Mesenchymal stem cell (in vitro differentiated cells and primary cell): ENCODE results near the gene CXorf49B.
A peak's percentile ranks its signal among the peaks of the same experiment; 100 is the strongest.
"Not testable (repeated sequence)": the region's sequence is repeated elsewhere in the genome, so short reads cannot be mapped to it uniquely, and the experiment has no call there.

ENCODE experiments used
- DNase-seq: peaks from one replicate; pipeline ENCODE4 v3.0.0-alpha.2; 2013
- H2AFZ ChIP-seq: one replicate; pipeline ENCODE4 v1.6.1; 2013; ENCODE audit warnings: low read depth, mild to moderate bottlenecking, control low read depth, inconsistent platforms, low read length, moderate library complexity
- H2AK5ac ChIP-seq: 2 replicates; pipeline ENCODE4 v1.6.1; 2013; ENCODE audit warnings: low read length, moderate library complexity, mild to moderate bottlenecking, inconsistent platforms; ENCODE audit not compliant: severe bottlenecking
- H2BK120ac ChIP-seq: one replicate; pipeline ENCODE4 v1.6.1; 2013; ENCODE audit warnings: low read depth, mild to moderate bottlenecking, inconsistent platforms, low read length, moderate library complexity
- H2BK12ac ChIP-seq, 2 experiments: one replicate each; pipeline ENCODE4 v1.6.1; 2013; ENCODE audit warnings: inconsistent platforms in 2 of 2, low read length in 2 of 2, mild to moderate bottlenecking in 2 of 2, moderate library complexity in 2 of 2, control low read depth in 1 of 2
- H2BK15ac ChIP-seq: one replicate; pipeline ENCODE4 v1.6.1; 2013; ENCODE audit warnings: mild to moderate bottlenecking, low read depth, inconsistent platforms; ENCODE audit not compliant: poor library complexity, severe bottlenecking
- H2BK5ac ChIP-seq: 2 replicates; pipeline ENCODE4 v1.6.1; 2013; ENCODE audit warnings: low read depth, mild to moderate bottlenecking, low read length, control low read depth, inconsistent platforms; ENCODE audit not compliant: poor library complexity, severe bottlenecking
- H3K14ac ChIP-seq, 2 experiments: one replicate each; pipeline ENCODE4 v1.6.1; 2013; ENCODE audit warnings: inconsistent platforms in 2 of 2, low read length in 2 of 2, control low read depth in 1 of 2, mild to moderate bottlenecking in 1 of 2, moderate library complexity in 1 of 2
- H3K18ac ChIP-seq, 2 experiments: one replicate each; pipeline ENCODE4 v1.6.1; 2013; ENCODE audit warnings: inconsistent platforms in 2 of 2, low read length in 2 of 2, control low read depth in 1 of 2, low read depth in 1 of 2, mild to moderate bottlenecking in 1 of 2
- H3K23ac ChIP-seq, 2 experiments: one replicate each; pipeline ENCODE4 v1.6.1; 2013; ENCODE audit warnings: inconsistent platforms in 2 of 2, low read length in 2 of 2, mild to moderate bottlenecking in 2 of 2, moderate library complexity in 2 of 2, control low read depth in 1 of 2
- H3K27ac ChIP-seq: 2 replicates; pipeline ENCODE4 v1.5.1; 2013; ENCODE audit warnings: mild to moderate bottlenecking, moderate library complexity, low read length, control low read depth, inconsistent platforms; ENCODE audit not compliant: poor library complexity, severe bottlenecking
- H3K27me3 ChIP-seq, 2 experiments: 2 replicates each; pipeline versions ENCODE4 v1.6.1 to v1.7.0; 2013; ENCODE audit warnings: low read length in 2 of 2, mild to moderate bottlenecking in 2 of 2, moderate library complexity in 2 of 2, control low read depth in 1 of 2, inconsistent platforms in 1 of 2; ENCODE audit not compliant: control insufficient read depth in 1 of 2, insufficient read depth in 1 of 2
- H3K36me3 ChIP-seq, 2 experiments: 2 replicates each; pipeline versions ENCODE4 v1.6.1 to v1.7.0; 2013; ENCODE audit warnings: low read length in 2 of 2, control low read depth in 1 of 2, inconsistent platforms in 1 of 2, low read depth in 1 of 2, mild to moderate bottlenecking in 1 of 2; ENCODE audit not compliant: insufficient read depth in 2 of 2, control insufficient read depth in 1 of 2
- H3K4ac ChIP-seq, 2 experiments: one replicate each; pipeline ENCODE4 v1.6.1; 2013; ENCODE audit warnings: inconsistent platforms in 2 of 2, low read length in 2 of 2, mild to moderate bottlenecking in 2 of 2, moderate library complexity in 2 of 2, control low read depth in 1 of 2, low read depth in 1 of 2
- H3K4me1 ChIP-seq: 2 replicates; pipeline ENCODE4 v1.6.1; 2013; ENCODE audit warnings: low read depth, low read length, control low read depth; ENCODE audit not compliant: control insufficient read depth, insufficient read depth
- H3K4me2 ChIP-seq: 2 replicates; pipeline ENCODE4 v1.6.1; 2013; ENCODE audit warnings: low read length, mild to moderate bottlenecking, inconsistent platforms; ENCODE audit not compliant: poor library complexity, severe bottlenecking
- H3K4me3 ChIP-seq, 2 experiments: 2 replicates each; pipeline versions ENCODE4 v1.5.1 to v1.7.0; 2013; ENCODE audit warnings: low read length in 2 of 2, mild to moderate bottlenecking in 2 of 2, control low read depth in 1 of 2, low read depth in 1 of 2; ENCODE audit not compliant: insufficient read depth in 1 of 2
- H3K79me1 ChIP-seq: replicated peaks from 2 replicates; pipeline ENCODE4 v1.6.1; 2013; ENCODE audit warnings: mild to moderate bottlenecking, control low read depth, low read length, inconsistent platforms; ENCODE audit not compliant: poor library complexity, severe bottlenecking
- H3K9ac ChIP-seq: 2 replicates; pipeline ENCODE4 v1.7.0; 2013; ENCODE audit warnings: mild to moderate bottlenecking, low read length, moderate library complexity
- H3K9me3 ChIP-seq: 2 replicates; pipeline ENCODE4 v1.7.0; 2013; ENCODE audit warnings: mild to moderate bottlenecking, low read length; ENCODE audit not compliant: control insufficient read depth
- H4K8ac ChIP-seq: one replicate; pipeline ENCODE4 v1.6.1; 2013; ENCODE audit warnings: inconsistent platforms, mild to moderate bottlenecking, low read length, moderate library complexity
- H4K91ac ChIP-seq: one replicate; pipeline ENCODE4 v1.6.1; 2013; ENCODE audit warnings: mild to moderate bottlenecking, low read length, inconsistent platforms
- WGBS: methylation state at CpG from one replicate; pipeline ENCODE4 v1.1.7; 2013; ENCODE audit warnings: mixed read lengths; 5-methylcytosine and 5-hydroxymethylcytosine counted together

CXorf49B gene

GRCh38 chrX:71806450-71806849, 43.3 kb downstream of the CXorf49B start:
- H2AK5ac ChIP-seq, H3K4me1 ChIP-seq, H3K36me3 ChIP-seq, H2BK120ac ChIP-seq, H3K14ac ChIP-seq, H2AFZ ChIP-seq, H3K27ac ChIP-seq, DNase-seq, H3K9ac ChIP-seq, H2BK5ac ChIP-seq, H3K4me3 ChIP-seq, H3K23ac ChIP-seq, H2BK12ac ChIP-seq, H3K4me2 ChIP-seq, H4K91ac ChIP-seq, H3K18ac ChIP-seq, H3K9me3 ChIP-seq, H2BK15ac ChIP-seq, H4K8ac ChIP-seq, H3K4ac ChIP-seq, H3K79me1 ChIP-seq: not testable (repeated sequence)
- WGBS = no CpG with 5 or more reads among the region's 5 CpGs
- peaks cover 0 to 29% of the 10 kb centered on the region in 2 experiments for H3K27me3 ChIP-seq

GRCh38 chrX:71809886-71810285, 46.7 kb downstream of the CXorf49B start:
- H2BK12ac ChIP-seq = no peak overlapping the region
- 89% methylated on average over 4 of the region's 10 CpGs for WGBS

GRCh38 chrX:71814123-71814912, 51.2 kb downstream of the CXorf49B start:
- H2AK5ac ChIP-seq = no peak overlapping the region
- no peak overlapping the region for H4K8ac ChIP-seq
- H3K4me2 ChIP-seq = no peak overlapping the region
- H3K4me1 ChIP-seq = no peaks in the 10 kb centered on the region
- DNase-seq = no peak
- H2BK12ac ChIP-seq = no peak overlapping the region
- H2AFZ ChIP-seq = no peak overlapping the region
- no peak overlapping the region for H2BK5ac ChIP-seq
- H2BK15ac ChIP-seq = no peak overlapping the region
- H3K36me3 ChIP-seq = no peaks in the 10 kb centered on the region
- no peaks in the 10 kb centered on the region for H3K79me1 ChIP-seq
- no peak overlapping the region for H2BK120ac ChIP-seq
- 90% methylated on average over 17 of the region's 25 CpGs for WGBS
- H3K9ac ChIP-seq = no peak overlapping the region
- H3K27me3 ChIP-seq = peaks cover 0 to 52% of the 10 kb centered on the region in 2 experiments
- H3K4me3 ChIP-seq = no peak overlapping the region
- H3K18ac ChIP-seq = no peak overlapping the region
- no peak overlapping the region for H3K14ac ChIP-seq
- no peak overlapping the region for H3K4ac ChIP-seq
- peaks cover 10% of the 10 kb centered on the region for H3K9me3 ChIP-seq
- no peak overlapping the region for H4K91ac ChIP-seq
- H3K23ac ChIP-seq = no peak overlapping the region
- no peak overlapping the region for H3K27ac ChIP-seq

More at GRCh38 chrX:71809886-71810285, 46.7 kb downstream of the CXorf49B start:
- H4K8ac ChIP-seq = no peak overlapping the region
- H4K91ac ChIP-seq = no peak overlapping the region
- no peak overlapping the region for H2BK15ac ChIP-seq
- H3K18ac ChIP-seq = no peak overlapping the region
- H3K4me3 ChIP-seq = no peak overlapping the region
- H3K9me3 ChIP-seq = peaks cover 10% of the 10 kb centered on the region
- H3K36me3 ChIP-seq = no peaks in the 10 kb centered on the region
- H3K27me3 ChIP-seq = peaks cover 0 to 39% of the 10 kb centered on the region in 2 experiments
- H3K4ac ChIP-seq = no peak overlapping the region
- H2AK5ac ChIP-seq = no peak overlapping the region
- no peak overlapping the region for H3K27ac ChIP-seq
- no peak overlapping the region for H3K14ac ChIP-seq
- H3K9ac ChIP-seq = no peak overlapping the region
- no peak overlapping the region for H2BK120ac ChIP-seq
- no peak overlapping the region for H3K4me2 ChIP-seq
- H3K23ac ChIP-seq = no peak overlapping the region
- H2AFZ ChIP-seq = no peak overlapping the region
- no peak for DNase-seq
- no peak overlapping the region for H2BK5ac ChIP-seq
- no peaks in the 10 kb centered on the region for H3K4me1 ChIP-seq
- H3K79me1 ChIP-seq = no peaks in the 10 kb centered on the region

GRCh38 chrX:71815121-71815905, 52.2 kb downstream of the CXorf49B start:
- Histone ChIP-seq H4K8ac (no peak overlapping the region), H2BK12ac (no peak overlapping the region), H3K23ac (no peak overlapping the region), H2AK5ac (no peak overlapping the region), H3K4me3 (peak overlapping the region in 1 of 2 experiments; percentile 33), H3K4me1 (no peaks in the 10 kb centered on the region), H2AFZ (no peak overlapping the region), H3K4ac (no peak overlapping the region), H4K91ac (no peak overlapping the region), H2BK5ac (no peak overlapping the region), H3K9ac (no peak overlapping the region), H3K18ac (no peak overlapping the region), H3K36me3 (no peaks in the 10 kb centered on the region), H3K9me3 (peaks cover 4% of the 10 kb centered on the region), H3K27me3 (peaks cover 0 to 45% of the 10 kb centered on the region in 2 experiments), H3K79me1 (no peaks in the 10 kb centered on the region), H3K4me2 (no peak overlapping the region), H2BK15ac (no peak overlapping the region), H3K27ac (no peak overlapping the region), H2BK120ac (no peak overlapping the region), H3K14ac (no peak overlapping the region)
- DNase-seq = no peak
- 98% methylated on average over 9 of the region's 14 CpGs for WGBS
